Endothelial cell of umbilical vein (primary cell): ENCODE measurements around the gene FST. TPM values are rescaled to one million over a fixed set of nuclear protein-coding genes. Genes with fewer than 3 reads are reported as not detected.
A peak's percentile ranks its signal among the peaks of the same experiment; 100 is the strongest.

Experiments
- BruUV-seq: library from RNA; stranded (reverse); fragments of 400-500 nt; replicated peaks from 2 replicates; lab custom pipeline; 2021; lab: Mats Ljungman, UMichigan
- CTCF ChIA-PET: fragments of 300-600, 350-600 bp; sonication (Branson Sonifier 250); formaldehyde crosslinking; loops from one replicate; lab custom pipeline; 2021; ENCODE audit warnings: antibody characterized with exemption, inconsistent platforms; lab: Charles Lee
- POLR2A ChIA-PET: fragments of 300-600, 350-600 bp; sonication (Branson Sonifier 250); formaldehyde crosslinking; loops from one replicate; lab custom pipeline; 2021; ENCODE audit warnings: antibody characterized with exemption, inconsistent platforms; lab: Charles Lee
- DNase-seq: peaks from one replicate; pipeline ENCODE4 v3.0.0-alpha.2; 2011; ENCODE audit warnings: low read depth, low spot score
- FAIRE-seq: peaks from 2 replicates; lab custom pipeline; 2011; peaks lifted over from hg19 to GRCh38; lab: Jason Lieb, UNC
- H2AFZ ChIP-seq: 2 replicates; pipeline ENCODE4 v1.6.0; 2012; ENCODE audit warnings: low read depth, low read length, control low read depth, inconsistent platforms
- H3K27ac ChIP-seq: 2 replicates; pipeline ENCODE4 v1.5.1; 2011; ENCODE audit warnings: low read depth, mild to moderate bottlenecking, control low read depth, low read length, moderate library complexity; ENCODE audit not compliant: insufficient read depth
- H3K27me3 ChIP-seq, 2 experiments: 2 replicates each; pipeline versions ENCODE4 v1.6.0 to v1.6.1; 2011; ENCODE audit warnings: low read length in 2 of 2, mixed read lengths in 1 of 2; ENCODE audit not compliant: control insufficient read depth in 2 of 2, insufficient read depth in 2 of 2
- H3K36me3 ChIP-seq, 2 experiments: 2 replicates in 1 of 2; 3 replicates in 1 of 2; pipeline ENCODE4 v1.5.1; 2011; ENCODE audit warnings: low read length in 2 of 2, mild to moderate bottlenecking in 1 of 2, moderate library complexity in 1 of 2; ENCODE audit not compliant: control insufficient read depth in 2 of 2, insufficient read depth in 2 of 2; ENCODE audit errors: extremely low read depth in 1 of 2
- H3K4me1 ChIP-seq: 3 replicates; pipeline ENCODE4 v1.5.1; 2011; ENCODE audit warnings: mild to moderate bottlenecking, low read length; ENCODE audit not compliant: control insufficient read depth, insufficient read depth; ENCODE audit errors: extremely low read depth
- H3K4me2 ChIP-seq: 2 replicates; pipeline ENCODE4 v1.6.1; 2011; ENCODE audit warnings: low read length, control low read depth, mixed read lengths; ENCODE audit not compliant: insufficient read depth
- H3K4me3 ChIP-seq, 3 experiments: fragments of 200-600 bp in 1 of 3; sonication (generic), shearing (Covaris generic) in 1 of 3; replicated peaks in 1 of 3; 2 replicates each; pipeline ENCODE4 v1.5.1; 2011 to 2016; ENCODE audit warnings: control low read depth in 3 of 3, low read length in 3 of 3, mild to moderate bottlenecking in 2 of 3, inconsistent platforms in 1 of 3, low read depth in 1 of 3, moderate library complexity in 1 of 3; ENCODE audit not compliant: insufficient read depth in 1 of 3
- H3K79me2 ChIP-seq: 2 replicates; pipeline ENCODE4 v1.6.0; 2012; ENCODE audit warnings: low read length, inconsistent platforms; ENCODE audit not compliant: control insufficient read depth, insufficient read depth
- H3K9ac ChIP-seq: replicated peaks from 2 replicates; pipeline ENCODE3; 2011; ENCODE audit warnings: low read length, control low read depth; ENCODE audit not compliant: insufficient read depth; ENCODE audit errors: extremely low read depth
- H3K9me1 ChIP-seq: replicated peaks from 3 replicates; pipeline ENCODE4 v1.6.0; 2011; ENCODE audit warnings: mild to moderate bottlenecking, low read length; ENCODE audit not compliant: control insufficient read depth, insufficient read depth; ENCODE audit errors: extremely low read depth
- H3K9me3 ChIP-seq: replicated peaks from 2 replicates; pipeline ENCODE4 v1.5.1; 2012; ENCODE audit warnings: low read length, inconsistent platforms; ENCODE audit not compliant: control insufficient read depth, insufficient read depth
- H4K20me1 ChIP-seq: replicated peaks from 2 replicates; pipeline ENCODE3; 2011; ENCODE audit warnings: mild to moderate bottlenecking, low read length; ENCODE audit not compliant: control insufficient read depth, insufficient read depth; ENCODE audit errors: extremely low read depth
- GATA2 ChIP-seq: IDR thresholded peaks from 2 replicates; pipeline ENCODE4 v1.7.0; 2011; ENCODE audit warnings: low read depth, mild to moderate bottlenecking, moderate library complexity, mixed read lengths, low read length; ENCODE audit not compliant: insufficient read length, insufficient read depth
- JUN ChIP-seq: IDR thresholded peaks from 2 replicates; pipeline ENCODE4 v1.6.1; 2011; ENCODE audit warnings: borderline replicate concordance, low read depth; ENCODE audit not compliant: insufficient read length, insufficient read depth
- POLR2A ChIP-seq: IDR thresholded peaks from 2 replicates; pipeline ENCODE4 v1.6.1; 2012; ENCODE audit warnings: low read depth, mild to moderate bottlenecking, control low read depth, low read length
- POLR2AphosphoS5 ChIP-seq: IDR thresholded peaks from 2 replicates; pipeline ENCODE4 v1.6.1; 2012; ENCODE audit warnings: low read depth, mild to moderate bottlenecking, control low read depth, low read length, moderate library complexity; ENCODE audit not compliant: insufficient read depth
- dilution Hi-C: fragments of 300-500 bp; cut with MboI; formaldehyde crosslinking; loops from one replicate; pipeline ENCODE4 v1.15.0; 2019; ENCODE audit warnings: low sequenced_read_pairs; ENCODE audit not compliant: extremely low pct_ligation_motif_present
- intact Hi-C: fragments of 100-400 bp; cut with micrococcal nuclease; formaldehyde crosslinking; loops from one replicate; pipeline ENCODE4 v1.10.0; 2022
- polyA plus RNA-seq, 4 experiments: library from polyadenylated mRNA; depleted of rRNA in 3 of 4; stranded (reverse) in 3 of 4; unstranded in 1 of 4; fragments of >200 nt; gene quantifications; 2 replicates each; pipeline versions ENCODE4 v1.2.1 to v1.2.3, GENCODE V29; 2011 to 2012; ENCODE audit warnings: missing spikeins in 1 of 4
- total RNA-seq: library from RNA; stranded (reverse); gene quantifications from 2 replicates; pipeline ENCODE4 v1.2.3, GENCODE V29; 2021

FST gene
- total and polyA plus RNA-seq, 2 donors (not counting 3 experiments of a cell fraction or from before 2014, with no cell fraction given) = 20.8 to 46.0 TPM

DNA sequence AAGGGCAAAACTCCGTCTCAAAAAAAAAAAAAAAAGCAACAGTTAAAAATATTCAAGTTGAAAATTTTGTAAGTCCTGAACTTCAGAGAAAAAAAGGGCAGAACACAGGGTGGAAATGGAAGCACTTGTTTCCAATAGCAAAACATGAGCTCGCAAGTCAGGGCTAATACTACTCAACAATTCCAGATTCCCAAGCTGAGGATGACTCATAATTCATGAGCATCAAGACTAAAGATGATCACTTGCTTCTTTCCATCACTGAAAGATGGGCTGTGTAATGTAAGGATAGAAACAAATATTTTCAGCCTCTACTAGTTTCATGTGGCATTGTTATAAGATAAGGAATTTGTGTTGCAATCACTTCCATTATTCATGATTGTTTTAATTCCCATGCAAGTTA is 33.5 kb upstream of the FST start:
- no TSS peak for BruUV-seq

GRCh38 chr5:53448851-53449250 is 31.6 kb upstream of the FST start:
- H4K20me1 ChIP-seq = no peaks in the 10 kb centered on the region
- no peaks in the 10 kb centered on the region for H3K27me3 ChIP-seq
- no peak overlapping the region for H3K4me3 ChIP-seq
- no peaks in the 10 kb centered on the region for H3K79me2 ChIP-seq
- H3K9ac ChIP-seq = no peak overlapping the region
- FAIRE-seq = no peak
- ChIA-PET CTCF (no interaction called here), POLR2A (no interaction called here)
- no TSS peak for BruUV-seq
- no peak overlapping the region for H2AFZ ChIP-seq
- TF ChIP-seq POLR2A = no peak
- TF ChIP-seq GATA2 = no peak
- no peak for TF ChIP-seq POLR2AphosphoS5
- no peak overlapping the region for H3K4me2 ChIP-seq
- no peaks in the 10 kb centered on the region for H3K4me1 ChIP-seq
- no peak for DNase-seq
- intact Hi-C loops = no loop called here
- H3K27ac ChIP-seq = no peak overlapping the region
- no peaks in the 10 kb centered on the region for H3K9me1 ChIP-seq
- no peaks in the 10 kb centered on the region for H3K9me3 ChIP-seq
- H3K36me3 ChIP-seq = no peaks in the 10 kb centered on the region
- dilution Hi-C loops = no loop called here

More for the DNA sequence above, 33.5 kb upstream of the FST start:
- dilution Hi-C loops = no loop called here
- intact Hi-C loops = no loop called here
- Histone ChIP-seq H3K36me3 (no peaks in the 10 kb centered on the region), H3K9me3 (no peaks in the 10 kb centered on the region), H3K4me1 (no peaks in the 10 kb centered on the region), H3K9ac (no peak overlapping the region), H3K27ac (no peak overlapping the region), H3K4me2 (no peak overlapping the region), H4K20me1 (no peaks in the 10 kb centered on the region), H3K27me3 (no peaks in the 10 kb centered on the region), H2AFZ (no peak overlapping the region), H3K9me1 (no peaks in the 10 kb centered on the region), H3K79me2 (no peaks in the 10 kb centered on the region), H3K4me3 (no peak overlapping the region)
- FAIRE-seq = no peak
- POLR2A ChIA-PET = no interaction called here
- peak; percentile 45 for TF ChIP-seq JUN
- no peak for TF ChIP-seq GATA2
- CTCF ChIA-PET = no interaction called here
- no peak for DNase-seq
